DOHH2 (cell line): ENCODE measurements around the gene SMOC2.

ENCODE experiments used
- H3F3A ChIP-seq: fragments of 200-600 bp; sonication (generic), shearing (Covaris generic); 2 replicates; pipeline ENCODE4 v1.6.0; 2016; ENCODE audit warnings: antibody characterized with exemption, mild to moderate bottlenecking; ENCODE audit not compliant: control insufficient read depth, insufficient read depth
- H3K27ac ChIP-seq: fragments of 200-600 bp; sonication (generic); 2 replicates; pipeline ENCODE4 v1.5.1; 2014; ENCODE audit warnings: low read depth, mild to moderate bottlenecking, low read length, moderate library complexity
- H3K27me3 ChIP-seq: fragments of 200-600 bp; sonication (generic); 2 replicates; pipeline ENCODE4 v1.6.1; 2014; ENCODE audit warnings: mild to moderate bottlenecking, low read length, mixed read lengths; ENCODE audit not compliant: control insufficient read depth
- H3K36me3 ChIP-seq: fragments of 200-600 bp; sonication (generic); 2 replicates; pipeline ENCODE4 v1.6.1; 2014; ENCODE audit warnings: mild to moderate bottlenecking, low read length, moderate library complexity, mixed read lengths; ENCODE audit not compliant: control insufficient read depth
- H3K4me1 ChIP-seq: fragments of 200-600 bp; sonication (generic); 2 replicates; pipeline ENCODE4 v1.6.1; 2014; ENCODE audit warnings: mild to moderate bottlenecking, low read length, mixed read lengths; ENCODE audit not compliant: control insufficient read depth
- H3K4me2 ChIP-seq: fragments of 200-600 bp; sonication (generic); 2 replicates; pipeline ENCODE4 v1.6.0; 2014; ENCODE audit warnings: mild to moderate bottlenecking, low read length, moderate library complexity
- H3K4me3 ChIP-seq: fragments of 200-600 bp; sonication (generic); 2 replicates; pipeline ENCODE4 v1.5.1; 2014; ENCODE audit warnings: mild to moderate bottlenecking, low read length, mixed read lengths
- H3K79me2 ChIP-seq: fragments of 200-600 bp; sonication (generic); 2 replicates; pipeline ENCODE4 v1.6.1; 2014; ENCODE audit warnings: mild to moderate bottlenecking, low read length, mixed read lengths; ENCODE audit not compliant: control insufficient read depth
- H3K9me2 ChIP-seq: fragments of 200-600 bp; sonication (generic); replicated peaks from 2 replicates; pipeline ENCODE4 v1.6.1; 2014; ENCODE audit warnings: mild to moderate bottlenecking, low read length, mixed read lengths; ENCODE audit not compliant: control insufficient read depth
- H3K9me3 ChIP-seq: fragments of 200-600 bp; sonication (generic); 2 replicates; pipeline ENCODE4 v1.6.1; 2014; ENCODE audit warnings: antibody characterized with exemption, low read length, mixed read lengths; ENCODE audit not compliant: control insufficient read depth, insufficient read depth
- H4K20me1 ChIP-seq: fragments of 200-600 bp; sonication (generic); 2 replicates; pipeline ENCODE4 v1.6.0; 2014; ENCODE audit warnings: low read depth, mild to moderate bottlenecking, antibody characterized with exemption, low read length, moderate library complexity; ENCODE audit not compliant: control insufficient read depth, insufficient read depth
- CTCF ChIP-seq: fragments of 200-600 bp; sonication (generic); IDR thresholded peaks from one replicate; pipeline ENCODE4 v1.5.1; 2014; ENCODE audit warnings: antibody characterized with exemption, mild to moderate bottlenecking, low read depth, low read length; ENCODE audit not compliant: poor library complexity, severe bottlenecking
- EZH2phosphoT487 ChIP-seq: fragments of 200-600 bp; sonication (generic); IDR thresholded peaks from 2 replicates; pipeline ENCODE4 v1.6.1; 2017; ENCODE audit warnings: borderline replicate concordance, mild to moderate bottlenecking, antibody characterized with exemption, low read length, moderate library complexity, mixed read lengths

Gene SMOC2

GRCh38 chr6:168550326-168550725, 109.3 kb downstream of the SMOC2 start:
- H3K36me3 ChIP-seq: no peaks in the 10 kb centered on the region
- H4K20me1 ChIP-seq: no peaks in the 10 kb centered on the region
- no peaks in the 10 kb centered on the region for H3K79me2 ChIP-seq
- H3K27me3 ChIP-seq: no peaks in the 10 kb centered on the region
- no peak overlapping the region for H3K4me2 ChIP-seq
- H3K9me3 ChIP-seq: no peaks in the 10 kb centered on the region; the same call in 1 of the 2 replicates
- H3K27ac ChIP-seq: no peak overlapping the region
- no peaks in the 10 kb centered on the region for H3K9me2 ChIP-seq
- H3K4me3 ChIP-seq: no peak overlapping the region
- no peaks in the 10 kb centered on the region for H3K4me1 ChIP-seq
- TF ChIP-seq CTCF: no peak
- TF ChIP-seq EZH2phosphoT487: no peak
- no peaks in the 10 kb centered on the region for H3F3A ChIP-seq

DNA sequence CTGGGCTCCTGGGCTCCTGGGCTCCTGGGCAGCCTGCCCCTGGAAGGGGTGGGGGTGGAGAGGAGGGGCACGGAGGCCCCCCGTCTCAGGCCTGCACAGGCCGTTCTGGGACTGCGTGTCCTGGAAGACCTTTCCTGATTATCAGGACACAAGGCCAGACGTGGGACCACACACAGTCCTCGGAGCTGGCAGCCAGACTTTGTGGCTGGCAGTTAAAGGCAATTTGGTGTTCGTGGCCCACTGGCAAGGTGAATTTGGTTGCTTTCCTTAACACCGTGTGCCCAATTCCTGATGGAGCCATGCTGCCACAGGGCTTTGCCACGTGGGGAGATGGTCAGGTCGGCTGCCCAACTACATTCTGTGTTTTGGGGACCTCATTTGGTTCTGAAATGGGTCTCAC, 113.5 kb downstream of the SMOC2 start:
- no peak overlapping the region for H3K4me3 ChIP-seq
- H3K27ac ChIP-seq: no peak overlapping the region
- no peaks in the 10 kb centered on the region for H3K79me2 ChIP-seq
- no peaks in the 10 kb centered on the region for H3K4me1 ChIP-seq
- TF ChIP-seq EZH2phosphoT487: no peak
- no peak for TF ChIP-seq CTCF
- H4K20me1 ChIP-seq: no peaks in the 10 kb centered on the region
- peaks cover 8% of the 10 kb centered on the region; the same call in 1 of the 2 replicates for H3K9me3 ChIP-seq
- H3K27me3 ChIP-seq: no peaks in the 10 kb centered on the region
- H3K9me2 ChIP-seq: no peaks in the 10 kb centered on the region
- no peaks in the 10 kb centered on the region for H3F3A ChIP-seq
- H3K4me2 ChIP-seq: no peak overlapping the region
- no peaks in the 10 kb centered on the region for H3K36me3 ChIP-seq

DNA sequence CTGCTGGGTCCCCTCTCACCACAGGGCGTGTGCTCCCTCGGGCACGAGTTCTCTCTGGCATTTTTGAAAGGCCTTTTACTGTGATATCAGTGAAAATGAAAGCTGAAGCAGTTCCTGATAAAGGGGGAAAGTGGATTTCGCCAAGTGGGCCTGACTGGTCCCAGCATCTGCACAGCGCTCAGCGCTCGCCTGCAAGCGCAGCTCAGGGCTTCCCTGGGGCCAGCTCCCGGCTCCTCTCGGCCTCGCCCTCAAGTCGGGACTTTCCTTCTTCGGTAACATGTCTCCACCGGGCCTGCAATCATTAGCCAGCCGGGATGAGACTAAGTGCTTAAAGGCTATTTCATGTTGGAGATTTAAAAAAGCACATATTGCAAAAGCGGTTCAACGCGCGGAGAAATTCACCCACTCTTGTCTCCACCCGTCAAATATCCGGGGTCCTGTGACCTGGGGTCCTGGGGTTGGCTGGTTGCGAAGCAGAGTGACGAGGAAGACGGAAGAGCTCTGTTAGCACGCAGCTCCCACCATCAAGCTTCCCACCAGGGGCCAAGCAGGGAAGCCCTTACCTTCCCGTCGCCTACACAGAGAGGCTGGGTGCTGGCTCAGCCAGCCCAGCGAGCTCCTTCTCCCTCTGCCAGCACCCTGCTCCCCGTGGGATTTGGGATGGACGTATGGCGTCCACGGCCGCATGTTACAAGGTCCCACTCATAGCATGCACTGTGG, 114.1 kb downstream of the SMOC2 start:
- H3K4me3 ChIP-seq: no peak overlapping the region
- H3F3A ChIP-seq: no peaks in the 10 kb centered on the region
- TF ChIP-seq EZH2phosphoT487 (no peak), CTCF (no peak)
- H3K79me2 ChIP-seq: no peaks in the 10 kb centered on the region
- no peaks in the 10 kb centered on the region for H4K20me1 ChIP-seq
- H3K9me3 ChIP-seq: peaks cover 8% of the 10 kb centered on the region; the same call in 1 of the 2 replicates
- no peaks in the 10 kb centered on the region for H3K9me2 ChIP-seq
- no peak overlapping the region for H3K4me2 ChIP-seq
- no peaks in the 10 kb centered on the region for H3K27me3 ChIP-seq
- H3K36me3 ChIP-seq: no peaks in the 10 kb centered on the region
- no peak overlapping the region for H3K27ac ChIP-seq
- H3K4me1 ChIP-seq: no peaks in the 10 kb centered on the region
